ENCODE results near the gene ACVR1. TPM values are rescaled to one million over a fixed set of nuclear protein-coding genes. Genes with fewer than 3 reads are reported as not detected.

The ACVR1 gene
- total RNA-seq, 1 experiment from 2014 or later, result 71.3 TPM

GRCh38 chr2:157842106-157842879, 33.8 kb downstream of the ACVR1 start:
- CTCF ChIA-PET, result no interaction called here

DNA sequence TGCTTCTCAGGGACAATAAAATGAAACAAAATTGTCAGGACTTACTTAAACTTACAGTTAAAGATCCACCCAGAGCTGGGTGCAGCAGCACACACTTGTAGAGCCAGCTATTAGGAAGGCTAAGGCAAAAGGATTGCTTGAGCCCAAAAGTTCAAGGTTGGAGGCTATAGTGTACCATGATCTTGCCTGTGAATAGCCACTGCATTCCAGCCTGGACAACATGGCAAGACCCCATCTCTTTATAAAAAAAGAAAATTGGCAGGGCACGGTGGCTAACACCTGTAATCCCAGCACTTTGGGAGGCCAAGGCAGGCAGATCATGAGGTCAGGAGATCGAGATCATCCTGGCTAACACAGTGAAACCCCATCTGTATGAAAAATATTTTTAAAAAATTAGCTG, 34.6 kb downstream of the ACVR1 start:
- no peaks in the 10 kb centered on the region for H3K27me3 Mint-ChIP-seq (ENCODE audit: unreplicated experiment)
- intact Hi-C loops (cut with micrococcal nuclease; ENCODE audit: unreplicated experiment), result loop anchor here (2.0 kb wide), 1 partner anchor 15 kb away; no protein-coding TSS in a partner anchor

More at GRCh38 chr2:157842106-157842879, 33.8 kb downstream of the ACVR1 start:
- no peak for DNase-seq
- TF ChIP-seq, protein P1, sequence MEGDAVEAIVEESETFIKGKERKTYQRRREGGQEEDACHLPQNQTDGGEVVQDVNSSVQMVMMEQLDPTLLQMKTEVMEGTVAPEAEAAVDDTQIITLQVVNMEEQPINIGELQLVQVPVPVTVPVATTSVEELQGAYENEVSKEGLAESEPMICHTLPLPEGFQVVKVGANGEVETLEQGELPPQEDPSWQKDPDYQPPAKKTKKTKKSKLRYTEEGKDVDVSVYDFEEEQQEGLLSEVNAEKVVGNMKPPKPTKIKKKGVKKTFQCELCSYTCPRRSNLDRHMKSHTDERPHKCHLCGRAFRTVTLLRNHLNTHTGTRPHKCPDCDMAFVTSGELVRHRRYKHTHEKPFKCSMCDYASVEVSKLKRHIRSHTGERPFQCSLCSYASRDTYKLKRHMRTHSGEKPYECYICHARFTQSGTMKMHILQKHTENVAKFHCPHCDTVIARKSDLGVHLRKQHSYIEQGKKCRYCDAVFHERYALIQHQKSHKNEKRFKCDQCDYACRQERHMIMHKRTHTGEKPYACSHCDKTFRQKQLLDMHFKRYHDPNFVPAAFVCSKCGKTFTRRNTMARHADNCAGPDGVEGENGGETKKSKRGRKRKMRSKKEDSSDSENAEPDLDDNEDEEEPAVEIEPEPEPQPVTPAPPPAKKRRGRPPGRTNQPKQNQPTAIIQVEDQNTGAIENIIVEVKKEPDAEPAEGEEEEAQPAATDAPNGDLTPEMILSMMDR (IDR thresholded peaks at IDR 0.05; ENCODE audit: unreplicated experiment), result no peak
- H3K4me3 Mint-ChIP-seq (ENCODE audit: low read depth, unreplicated experiment), result peak overlapping the region; percentile 17
- H3K27me3 Mint-ChIP-seq (ENCODE audit: unreplicated experiment), result no peaks in the 10 kb centered on the region
- H3K9me3 Mint-ChIP-seq (ENCODE audit: low read depth, unreplicated experiment), result no peaks in the 10 kb centered on the region
- intact Hi-C loops (cut with micrococcal nuclease; ENCODE audit: unreplicated experiment), result no loop called here
- peaks cover 46% of the 10 kb centered on the region for H3K36me3 Mint-ChIP-seq (ENCODE audit: insufficient read depth, unreplicated experiment)
- peaks cover 91% of the 10 kb centered on the region for H3K4me1 Mint-ChIP-seq (ENCODE audit: low read depth, unreplicated experiment)
- peak overlapping the region; percentile 79 for H3K27ac Mint-ChIP-seq (ENCODE audit: unreplicated experiment)
- no TSS peak for BruUV-seq (replicated peaks)

DNA sequence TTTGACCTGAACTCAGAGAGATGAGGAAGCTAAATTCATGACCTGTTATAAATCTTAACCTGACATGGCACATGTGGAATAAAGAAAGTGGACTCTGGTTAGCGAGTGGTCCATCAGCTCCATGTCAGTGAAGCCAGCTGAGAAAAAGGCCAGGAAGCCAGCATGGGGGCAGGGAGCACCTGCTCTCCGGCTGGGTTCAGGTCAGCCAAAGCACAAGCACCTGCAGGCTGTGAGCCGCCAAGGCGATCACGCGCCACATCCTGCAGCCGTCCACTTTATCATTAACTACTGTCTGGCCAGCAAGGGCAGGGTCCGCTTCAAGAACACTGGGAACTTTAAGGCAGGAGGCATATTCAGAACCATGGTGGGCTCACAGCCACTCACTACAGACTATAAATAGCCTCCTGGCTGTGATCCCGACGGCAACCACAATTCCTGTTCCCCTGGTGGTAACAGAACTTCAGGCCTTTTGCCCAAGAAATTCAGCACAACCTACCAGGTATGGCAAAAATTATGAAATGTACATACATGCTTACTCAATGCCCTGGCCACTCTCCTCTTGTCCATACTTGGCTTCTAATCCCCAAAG, 35.5 kb downstream of the ACVR1 start:
- TF ChIP-seq, protein P1 (IDR thresholded peaks at IDR 0.05; ENCODE audit: unreplicated experiment), result no peak
- no TSS peak for BruUV-seq (replicated peaks)
- peaks cover 91% of the 10 kb centered on the region for H3K4me1 Mint-ChIP-seq (ENCODE audit: low read depth, unreplicated experiment)
- CTCF ChIA-PET, result no interaction called here
- H3K27ac Mint-ChIP-seq (ENCODE audit: unreplicated experiment), result peak overlapping the region; percentile 88
- peak overlapping the region; percentile 28 for H3K4me3 Mint-ChIP-seq (ENCODE audit: low read depth, unreplicated experiment)
- H3K36me3 Mint-ChIP-seq (ENCODE audit: insufficient read depth, unreplicated experiment), result peaks cover 55% of the 10 kb centered on the region
- peak; percentile 72 for DNase-seq
- H3K9me3 Mint-ChIP-seq (ENCODE audit: low read depth, unreplicated experiment), result no peaks in the 10 kb centered on the region
- intact Hi-C loops (cut with micrococcal nuclease; ENCODE audit: unreplicated experiment), result loop anchor here (2.0 kb wide), 1 partner anchor 14 kb away; no protein-coding TSS in a partner anchor
- no peaks in the 10 kb centered on the region for H3K27me3 Mint-ChIP-seq (ENCODE audit: unreplicated experiment)

More for the DNA sequence above, 34.6 kb downstream of the ACVR1 start:
- CTCF ChIA-PET, result no interaction called here
- BruUV-seq (replicated peaks), result no TSS peak
- DNase-seq, result no peak
- H3K4me1 Mint-ChIP-seq (ENCODE audit: low read depth, unreplicated experiment), result peaks cover 93% of the 10 kb centered on the region
- peaks cover 52% of the 10 kb centered on the region for H3K36me3 Mint-ChIP-seq (ENCODE audit: insufficient read depth, unreplicated experiment)
- no peak overlapping the region for H3K4me3 Mint-ChIP-seq (ENCODE audit: low read depth, unreplicated experiment)
- TF ChIP-seq, protein P1 (IDR thresholded peaks at IDR 0.05; ENCODE audit: unreplicated experiment), result no peak
- H3K27ac Mint-ChIP-seq (ENCODE audit: unreplicated experiment), result peak overlapping the region; percentile 88
- no peaks in the 10 kb centered on the region for H3K9me3 Mint-ChIP-seq (ENCODE audit: low read depth, unreplicated experiment)

DNA sequence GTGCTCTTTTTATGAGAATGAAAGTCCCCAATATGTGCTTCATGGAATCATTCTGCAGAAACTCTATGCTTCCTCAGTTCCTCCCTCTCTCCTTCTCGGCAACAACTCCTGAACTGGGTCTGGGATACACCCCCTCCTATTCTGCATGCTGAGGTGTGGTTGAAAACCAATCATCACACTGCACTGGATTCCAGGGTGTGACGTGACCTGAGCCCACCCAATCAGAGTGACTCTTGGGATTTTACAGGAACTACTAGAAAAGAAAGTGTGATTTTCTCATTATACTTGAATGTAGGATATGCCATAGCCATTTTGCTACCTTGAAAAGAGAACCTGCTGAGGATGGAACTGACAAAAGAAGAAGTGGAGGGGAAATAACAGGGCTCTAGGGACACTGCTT, 36.3 kb downstream of the ACVR1 start:
- peak overlapping the region; percentile 36 for H3K4me3 Mint-ChIP-seq (ENCODE audit: low read depth, unreplicated experiment)
- CTCF ChIA-PET, result interaction anchor here (1.6 kb wide), 1 partner anchor 36 kb away, joined by 6 read pairs; the partner anchor contains the start of gene ACVR1

More for the DNA sequence above, 36.3 kb downstream of the ACVR1 start:
- TF ChIP-seq, protein P1 (IDR thresholded peaks at IDR 0.05; ENCODE audit: unreplicated experiment), result no peak
- no peak for DNase-seq
- intact Hi-C loops (cut with micrococcal nuclease; ENCODE audit: unreplicated experiment), result loop anchor here (2.0 to 5.0 kb wide), 3 partner anchors 13 to 55 kb away; no protein-coding TSS in a partner anchor
- no peaks in the 10 kb centered on the region for H3K27me3 Mint-ChIP-seq (ENCODE audit: unreplicated experiment)
- H3K36me3 Mint-ChIP-seq (ENCODE audit: insufficient read depth, unreplicated experiment), result peaks cover 55% of the 10 kb centered on the region
- H3K9me3 Mint-ChIP-seq (ENCODE audit: low read depth, unreplicated experiment), result no peaks in the 10 kb centered on the region
- no TSS peak for BruUV-seq (replicated peaks)
- peaks cover 89% of the 10 kb centered on the region for H3K4me1 Mint-ChIP-seq (ENCODE audit: low read depth, unreplicated experiment)
- H3K27ac Mint-ChIP-seq (ENCODE audit: unreplicated experiment), result peak overlapping the region; percentile 88

Measured in Calu3 (cell line).